Hippocampal formation (tissue), 2 donors: ENCODE results near the gene SRL.
"Not testable (repeated sequence)": the region's sequence is repeated elsewhere in the genome, so short reads cannot be mapped to it uniquely, and the experiment has no call there.

Source experiments
- DNase-seq, 2 donors: peaks; one replicate each; lab custom pipeline; 2025; lab: John Stamatoyannopoulos, UW

Gene SRL

GRCh38 chr16:4226251-4227039 is 15.4 kb downstream of the SRL start:
- no peak for DNase-seq

GRCh38 chr16:4225075-4225474 is 16.8 kb downstream of the SRL start:
- no peak for DNase-seq

GRCh38 chr16:4220358-4220757 is 21.5 kb downstream of the SRL start:
- no peak for DNase-seq

GRCh38 chr16:4218202-4218601 is 23.7 kb downstream of the SRL start:
- no peak for DNase-seq

GRCh38 chr16:4217204-4218131 is 24.4 kb downstream of the SRL start:
- DNase-seq = no peak

GRCh38 chr16:4216596-4216995 is 25.3 kb downstream of the SRL start:
- no peak for DNase-seq

GRCh38 chr16:4215106-4215505 is 26.8 kb downstream of the SRL start:
- no peak for DNase-seq

- DNase-seq = no peak
These were observed 27.7 kb downstream of the SRL start for GRCh38 chr16:4214215-4214621.

GRCh38 chr16:4213737-4214136 is 28.1 kb downstream of the SRL start:
- no peak for DNase-seq

GRCh38 chr16:4212934-4213296 is 29.0 kb downstream of the SRL start:
- DNase-seq = no peak

GRCh38 chr16:4212211-4212933 is 29.5 kb downstream of the SRL start:
- no peak for DNase-seq

GRCh38 chr16:4211445-4212210 is 30.3 kb downstream of the SRL start:
- not testable (repeated sequence) for DNase-seq

GRCh38 chr16:4209666-4210065 is 32.2 kb downstream of the SRL start:
- no peak for DNase-seq

- no peak for DNase-seq
These were observed 33.5 kb downstream of the SRL start for GRCh38 chr16:4208341-4208751.

- no peak for DNase-seq
These were observed 34.1 kb downstream of the SRL start for GRCh38 chr16:4207683-4208340.

- DNase-seq = no peak
These were observed 34.7 kb downstream of the SRL start for GRCh38 chr16:4207229-4207628.

GRCh38 chr16:4206680-4207079 is 35.2 kb downstream of the SRL start:
- DNase-seq = no peak

GRCh38 chr16:4205971-4206370 is 35.9 kb downstream of the SRL start:
- no peak for DNase-seq

- no peak for DNase-seq
These were observed 37.4 kb downstream of the SRL start for GRCh38 chr16:4204521-4204920.

GRCh38 chr16:4203748-4204147 is 38.1 kb downstream of the SRL start:
- no peak for DNase-seq
